Hepatocyte (in vitro differentiated cells): ENCODE data around the gene HNF1B. TPM values are rescaled to one million over a fixed set of nuclear protein-coding genes. Genes with fewer than 3 reads are reported as not detected.

Experiments
- DNase-seq: peaks from one replicate; pipeline ENCODE4 v3.0.0-alpha.2; 2016; ENCODE audit warnings: low spot score
- H2AFZ ChIP-seq: fragments of 200-600 bp; sonication (generic); 2 replicates; pipeline ENCODE4 v1.6.0; 2016; ENCODE audit warnings: antibody characterized with exemption, mild to moderate bottlenecking
- H3K27ac ChIP-seq: fragments of 200-600 bp; sonication (generic); 2 replicates; pipeline ENCODE4 v1.5.1; 2016; ENCODE audit warnings: mild to moderate bottlenecking
- H3K27me3 ChIP-seq: fragments of 200-600 bp; sonication (generic); 2 replicates; pipeline ENCODE4 v1.6.1; 2016
- H3K36me3 ChIP-seq: fragments of 200-600 bp; sonication (generic); replicated peaks from 2 replicates; pipeline ENCODE4 v1.5.1; 2016; ENCODE audit warnings: low read depth; ENCODE audit not compliant: insufficient read depth
- H3K4me1 ChIP-seq: fragments of 200-600 bp; sonication (generic); 2 replicates; pipeline ENCODE4 v1.5.1; 2016; ENCODE audit warnings: mild to moderate bottlenecking, moderate library complexity; ENCODE audit not compliant: insufficient read depth
- H3K4me2 ChIP-seq: fragments of 200-600 bp; sonication (generic); 2 replicates; pipeline ENCODE4 v1.6.0; 2016
- H3K4me3 ChIP-seq: fragments of 200-600 bp; sonication (generic); 2 replicates; pipeline ENCODE4 v1.5.1; 2016; ENCODE audit warnings: mild to moderate bottlenecking
- H3K79me2 ChIP-seq: fragments of 200-600 bp; sonication (generic); 2 replicates; pipeline ENCODE4 v1.6.0; 2017; ENCODE audit warnings: mild to moderate bottlenecking
- H3K9me2 ChIP-seq: fragments of 200-600 bp; sonication (generic); replicated peaks from 2 replicates; pipeline ENCODE4 v1.6.0; 2017; ENCODE audit warnings: mild to moderate bottlenecking; ENCODE audit not compliant: insufficient read depth
- H3K9me3 ChIP-seq: fragments of 200-600 bp; sonication (generic); 2 replicates; pipeline ENCODE4 v1.5.1; 2016; ENCODE audit warnings: low read depth, mild to moderate bottlenecking
- H4K20me1 ChIP-seq: fragments of 200-600 bp; sonication (generic); 2 replicates; pipeline ENCODE4 v1.6.0; 2016; ENCODE audit warnings: mild to moderate bottlenecking; ENCODE audit not compliant: insufficient read depth, poor library complexity, severe bottlenecking
- CTCF ChIP-seq: fragments of 200-600 bp; sonication (generic); IDR thresholded peaks from 2 replicates; pipeline ENCODE4 v1.5.1; 2016; ENCODE audit warnings: antibody characterized with exemption, mild to moderate bottlenecking; ENCODE audit not compliant: poor library complexity
- EZH2 ChIP-seq: fragments of 200-600 bp; sonication (generic); IDR thresholded peaks from 2 replicates; pipeline ENCODE4 v1.6.1; 2016; ENCODE audit warnings: antibody characterized with exemption, mild to moderate bottlenecking, borderline replicate concordance
- EZH2phosphoT487 ChIP-seq: fragments of 200-600 bp; sonication (generic); IDR thresholded peaks from one replicate; pipeline ENCODE4 v1.6.1; 2018; ENCODE audit warnings: antibody characterized with exemption, mild to moderate bottlenecking, low read depth, moderate library complexity; ENCODE audit not compliant: unreplicated experiment, severe bottlenecking
- WGBS: methylation state at CpG from one replicate; pipeline ENCODE4 v1.1.6; 2016; ENCODE audit warnings: low lambda C conversion rate; ENCODE audit errors: missing lambda C conversion rate; 5-methylcytosine and 5-hydroxymethylcytosine counted together
- polyA plus RNA-seq: library from polyadenylated mRNA; unstranded; fragments of >200 nt; fragmentation: Nextera tagmentation; extraction: Ambion mirVana; gene quantifications from 2 replicates; pipeline ENCODE4 v1.2.1, GENCODE V29; 2016
- total RNA-seq: library from RNA; depleted of rRNA; stranded (reverse); fragments of >200 nt; gene quantifications from 2 replicates; pipeline ENCODE4 v1.2.3, GENCODE V29; 2014

The HNF1B gene
- total and polyA plus RNA-seq, 2 experiments from 2014 or later = 8.8 to 18.2 TPM

- Histone ChIP-seq H3K79me2 (peaks cover 71% of the 10 kb centered on the region), H3K4me1 (peaks cover 4% of the 10 kb centered on the region), H2AFZ (peak overlapping the region; percentile 22), H3K27ac (peak overlapping the region; percentile 95), H3K4me3 (peak overlapping the region; percentile 54), H3K9me3 (no peaks in the 10 kb centered on the region), H3K9me2 (no peaks in the 10 kb centered on the region), H4K20me1 (no peaks in the 10 kb centered on the region), H3K4me2 (peak overlapping the region; percentile 85), H3K36me3 (no peaks in the 10 kb centered on the region), H3K27me3 (peaks cover 67% of the 10 kb centered on the region)
- TF ChIP-seq EZH2 (peak; percentile 94), CTCF (no peak)
- WGBS = 2% methylated on average over 18 of the region's 19 CpGs
- DNase-seq = peak; percentile 81
Measured at GRCh38 chr17:37743612-37743874, 1.3 kb downstream of the HNF1B start.

GRCh38 chr17:37742762-37743611 is 1.9 kb downstream of the HNF1B start:
- 2% methylated on average over 52 of the region's 76 CpGs for WGBS
- Histone ChIP-seq H3K27me3 (peaks cover 71% of the 10 kb centered on the region), H2AFZ (peak overlapping the region; percentile 22), H3K36me3 (no peaks in the 10 kb centered on the region), H3K9me2 (no peaks in the 10 kb centered on the region), H3K4me1 (peaks cover 4% of the 10 kb centered on the region), H3K79me2 (peaks cover 70% of the 10 kb centered on the region), H4K20me1 (no peaks in the 10 kb centered on the region), H3K27ac (peak overlapping the region; percentile 95), H3K9me3 (no peaks in the 10 kb centered on the region), H3K4me2 (peak overlapping the region; percentile 85), H3K4me3 (peak overlapping the region; percentile 86)
- peak; percentile 74 for DNase-seq
- peak; percentile 92 for TF ChIP-seq EZH2phosphoT487
- TF ChIP-seq CTCF = no peak

GRCh38 chr17:37742116-37742761 is 2.6 kb downstream of the HNF1B start:
- H3K9me3 ChIP-seq = no peaks in the 10 kb centered on the region
- peak overlapping the region; percentile 95 for H3K27ac ChIP-seq
- no peaks in the 10 kb centered on the region for H3K9me2 ChIP-seq
- H3K79me2 ChIP-seq = peaks cover 71% of the 10 kb centered on the region
- no peaks in the 10 kb centered on the region for H3K36me3 ChIP-seq
- H3K27me3 ChIP-seq = peaks cover 71% of the 10 kb centered on the region
- TF ChIP-seq EZH2 = peak; percentile 85
- no peak for TF ChIP-seq CTCF
- TF ChIP-seq EZH2phosphoT487 = peak; percentile 65
- DNase-seq = peak; percentile 42
- H3K4me1 ChIP-seq = peaks cover 3% of the 10 kb centered on the region
- H2AFZ ChIP-seq = peak overlapping the region; percentile 29
- WGBS = under 1% methylated on average over 45 of the region's 51 CpGs
- peak overlapping the region; percentile 85 for H3K4me2 ChIP-seq
- peak overlapping the region; percentile 86 for H3K4me3 ChIP-seq
- H4K20me1 ChIP-seq = no peaks in the 10 kb centered on the region
